Activated T-helper 1 cell treated with anti-CD3 and anti-CD28 coated beads, Interleukin-12 subunit alpha, Interleukin-12 subunit beta, Interleukin-2, Interleukin-4 antibody, amounts not matched to agents 30 ng/mL and 10 ng/mL and 1 ng/mL, durations not matched to agents 14 hours and 24 hours and 36 hours (primary cell): ENCODE data around the gene VDAC1. TPM values are rescaled to one million over a fixed set of nuclear protein-coding genes. Genes with fewer than 3 reads are reported as not detected.
"Not testable (repeated sequence)": the region's sequence is repeated elsewhere in the genome, so short reads cannot be mapped to it uniquely, and the experiment has no call there.

ENCODE experiments used
- DNase-seq: peaks from one replicate; pipeline ENCODE4 v3.0.0; 2021; ENCODE audit warnings: low spot score
- H3K27ac Mint-ChIP-seq: one replicate; pipeline ENCODE4 v1.8.0; 2021; ENCODE audit warnings: mild to moderate bottlenecking, mixed read lengths
- H3K27me3 Mint-ChIP-seq: one replicate; pipeline ENCODE4 v1.8.0; 2022; ENCODE audit warnings: mild to moderate bottlenecking, moderate library complexity, mixed read lengths; ENCODE audit not compliant: insufficient read depth
- H3K36me3 Mint-ChIP-seq: one replicate; pipeline ENCODE4 v1.8.0; 2021; ENCODE audit warnings: low read depth, mixed read lengths
- H3K4me1 Mint-ChIP-seq: one replicate; pipeline ENCODE4 v1.8.0; 2021; ENCODE audit warnings: low read depth, mixed read lengths
- H3K4me3 Mint-ChIP-seq: one replicate; pipeline ENCODE4 v1.8.0; 2021; ENCODE audit warnings: mild to moderate bottlenecking, moderate library complexity, mixed read lengths
- H3K9me3 Mint-ChIP-seq: one replicate; pipeline ENCODE4 v1.8.0; 2021; ENCODE audit warnings: mixed read lengths
- intact Hi-C: fragments of 100-400 bp; cut with micrococcal nuclease; formaldehyde crosslinking; loops from one replicate; pipeline ENCODE4 v1.15.1; 2024
- total RNA-seq: library from RNA; stranded (reverse); gene quantifications from 2 replicates; pipeline ENCODE4 v1.2.3, GENCODE V29; 2022

Gene VDAC1
- total RNA-seq, 1 donor from 2014 or later = 440 TPM

GRCh38 chr5:134037160-134037559 lies 32.4 kb upstream of the VDAC1 start:
- no peak overlapping the region for H3K27ac Mint-ChIP-seq
- intact Hi-C loops = no loop called here
- H3K36me3 Mint-ChIP-seq = no peaks in the 10 kb centered on the region
- H3K9me3 Mint-ChIP-seq = no peaks in the 10 kb centered on the region
- H3K4me3 Mint-ChIP-seq = no peak overlapping the region
- peaks cover 10% of the 10 kb centered on the region for H3K27me3 Mint-ChIP-seq
- peaks cover 13% of the 10 kb centered on the region for H3K4me1 Mint-ChIP-seq
- DNase-seq = no peak

- no peak overlapping the region for H3K27ac Mint-ChIP-seq
- no peaks in the 10 kb centered on the region for H3K36me3 Mint-ChIP-seq
- intact Hi-C loops = no loop called here
Measured at GRCh38 chr5:134034326-134034725, 29.6 kb upstream of the VDAC1 start.

DNA sequence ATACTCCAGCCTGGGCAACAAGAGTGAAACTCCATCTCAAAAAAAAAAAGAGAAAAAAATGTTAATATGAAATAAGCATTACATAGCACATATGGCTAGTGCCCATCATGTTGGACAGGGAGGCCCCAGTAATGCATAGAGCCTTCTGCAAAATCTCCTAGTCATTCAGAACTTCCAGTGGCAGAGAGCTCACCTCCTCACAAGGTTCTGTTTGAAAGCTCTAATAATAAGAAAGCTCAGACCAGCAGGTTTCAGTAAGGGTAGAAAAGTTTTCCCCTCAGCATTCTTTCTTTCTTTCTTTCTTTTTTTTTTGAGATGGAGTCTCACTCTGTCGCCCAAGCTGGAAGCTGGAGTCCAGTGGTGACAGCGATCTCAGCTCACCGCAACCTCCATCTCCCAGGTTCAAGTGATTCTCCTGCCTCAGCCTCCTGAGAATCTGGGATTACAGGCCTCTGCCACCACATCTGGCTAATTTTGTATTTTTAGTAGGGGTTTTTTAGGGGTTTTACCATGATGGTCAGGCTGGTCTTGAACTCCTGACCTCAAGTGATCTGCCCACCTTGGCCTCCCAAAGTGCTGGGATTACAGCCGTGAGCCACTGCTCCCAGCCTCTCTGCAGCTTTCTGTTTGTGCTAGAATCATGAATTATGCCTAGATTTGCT lies 25.7 kb upstream of the VDAC1 start:
- intact Hi-C loops, DNase-seq: not testable (repeated sequence)

More at GRCh38 chr5:134034326-134034725, 29.6 kb upstream of the VDAC1 start:
- no peak for DNase-seq
- H3K9me3 Mint-ChIP-seq = no peaks in the 10 kb centered on the region
- peaks cover 6% of the 10 kb centered on the region for H3K27me3 Mint-ChIP-seq
- H3K4me1 Mint-ChIP-seq = peaks cover 2% of the 10 kb centered on the region
- no peak overlapping the region for H3K4me3 Mint-ChIP-seq

DNA sequence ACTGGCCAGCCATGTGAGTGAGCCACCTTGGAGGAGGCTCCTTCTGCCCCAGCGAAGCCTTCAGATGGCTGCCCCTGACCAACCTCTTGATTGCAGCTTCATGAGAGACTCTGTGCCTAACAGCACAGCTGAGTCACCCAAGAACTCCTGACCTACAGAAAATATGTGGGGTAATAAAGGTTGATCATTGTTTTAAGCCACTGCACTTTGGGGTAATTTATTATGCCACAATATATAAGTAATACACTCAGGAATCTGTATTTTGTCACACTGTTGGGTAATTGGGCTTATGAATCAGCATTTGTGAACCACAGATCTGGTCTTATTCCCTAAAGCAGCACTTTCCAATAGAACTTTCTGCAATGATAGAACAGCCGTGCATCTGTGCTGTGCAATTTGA lies 24.4 kb upstream of the VDAC1 start:
- no peaks in the 10 kb centered on the region for H3K4me1 Mint-ChIP-seq
- H3K4me3 Mint-ChIP-seq = no peak overlapping the region
- H3K9me3 Mint-ChIP-seq = no peaks in the 10 kb centered on the region
- intact Hi-C loops = no loop called here
- no peak overlapping the region for H3K27ac Mint-ChIP-seq
- H3K36me3 Mint-ChIP-seq = no peaks in the 10 kb centered on the region
- H3K27me3 Mint-ChIP-seq = peaks cover 14% of the 10 kb centered on the region
- DNase-seq = no peak

More for the DNA sequence above, 25.7 kb upstream of the VDAC1 start:
- not testable (repeated sequence) for H3K9me3 Mint-ChIP-seq, H3K4me3 Mint-ChIP-seq, H3K27ac Mint-ChIP-seq, H3K4me1 Mint-ChIP-seq, H3K36me3 Mint-ChIP-seq
- H3K27me3 Mint-ChIP-seq = peaks cover 18% of the 10 kb centered on the region

DNA sequence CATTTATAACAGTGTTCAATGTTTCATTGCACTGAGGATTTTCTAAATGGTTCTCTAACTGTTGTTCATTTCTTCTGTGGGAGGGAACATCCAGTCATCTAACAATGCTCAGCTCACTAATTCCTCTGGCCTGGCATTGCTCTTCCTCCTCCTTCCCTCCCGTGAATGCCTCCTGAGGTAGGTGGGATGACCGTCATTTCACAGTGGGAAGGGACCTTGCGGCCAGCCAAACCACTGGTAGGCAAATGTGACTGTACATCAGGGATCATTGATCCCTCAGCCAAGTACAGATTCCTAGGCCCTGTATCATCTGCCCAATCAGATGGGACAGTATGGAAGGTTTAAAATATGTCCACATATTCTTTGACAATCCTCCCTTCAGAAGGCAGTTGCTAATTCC lies 23.7 kb upstream of the VDAC1 start:
- peaks cover 14% of the 10 kb centered on the region for H3K27me3 Mint-ChIP-seq
- H3K4me3 Mint-ChIP-seq = no peak overlapping the region
- H3K9me3 Mint-ChIP-seq = no peaks in the 10 kb centered on the region
- no peak for DNase-seq
- H3K36me3 Mint-ChIP-seq = no peaks in the 10 kb centered on the region
- no peak overlapping the region for H3K27ac Mint-ChIP-seq
- intact Hi-C loops = no loop called here
- H3K4me1 Mint-ChIP-seq = no peaks in the 10 kb centered on the region

GRCh38 chr5:134027288-134027615 lies 22.5 kb upstream of the VDAC1 start:
- Mint-ChIP-seq H3K27me3 (peaks cover 14% of the 10 kb centered on the region), H3K36me3 (no peaks in the 10 kb centered on the region), H3K9me3 (no peaks in the 10 kb centered on the region), H3K4me3 (no peak overlapping the region), H3K4me1 (no peaks in the 10 kb centered on the region), H3K27ac (no peak overlapping the region)
- DNase-seq = no peak
- intact Hi-C loops = no loop called here

GRCh38 chr5:134026521-134027287 lies 21.9 kb upstream of the VDAC1 start:
- no peaks in the 10 kb centered on the region for H3K36me3 Mint-ChIP-seq
- peak; percentile 27 for DNase-seq

GRCh38 chr5:134025786-134026185 lies 21.0 kb upstream of the VDAC1 start:
- Mint-ChIP-seq H3K27ac (no peak overlapping the region), H3K9me3 (no peaks in the 10 kb centered on the region), H3K27me3 (peaks cover 12% of the 10 kb centered on the region), H3K36me3 (no peaks in the 10 kb centered on the region), H3K4me1 (no peaks in the 10 kb centered on the region), H3K4me3 (no peak overlapping the region)
- intact Hi-C loops = loop anchor here (1.0 kb wide), 1 partner anchor 121 kb away; no protein-coding TSS in a partner anchor
- no peak for DNase-seq

More at GRCh38 chr5:134026521-134027287, 21.9 kb upstream of the VDAC1 start:
- Mint-ChIP-seq H3K27ac (no peak overlapping the region), H3K4me1 (no peaks in the 10 kb centered on the region), H3K9me3 (no peaks in the 10 kb centered on the region), H3K27me3 (peaks cover 12% of the 10 kb centered on the region), H3K4me3 (no peak overlapping the region)
- intact Hi-C loops = loop anchor here (1.0 kb wide), 1 partner anchor 120 kb away; no protein-coding TSS in a partner anchor

DNA sequence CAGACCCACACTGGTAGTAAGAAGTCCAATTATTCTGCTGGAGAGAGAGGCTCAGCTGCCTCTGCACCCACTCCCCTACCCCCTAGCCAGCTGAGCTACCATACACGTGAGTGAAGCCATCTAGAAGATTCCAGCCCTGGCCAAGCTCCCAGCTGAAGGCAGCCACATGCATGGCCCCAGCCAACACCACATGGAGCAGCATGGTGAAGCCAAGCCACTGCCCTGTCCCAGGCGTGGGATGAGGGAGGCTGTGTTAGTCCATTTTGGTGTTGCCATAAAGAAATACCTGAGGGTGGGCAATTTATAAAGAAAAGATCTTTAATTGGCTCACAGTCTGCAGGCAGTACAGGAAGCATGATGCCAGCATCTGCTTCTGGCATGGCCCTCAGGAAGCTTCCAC lies 20.0 kb upstream of the VDAC1 start:
- Mint-ChIP-seq H3K36me3 (no peaks in the 10 kb centered on the region), H3K4me1 (no peaks in the 10 kb centered on the region), H3K27ac (no peak overlapping the region), H3K9me3 (no peaks in the 10 kb centered on the region), H3K4me3 (no peak overlapping the region), H3K27me3 (peaks cover 16% of the 10 kb centered on the region)
- intact Hi-C loops = no loop called here
- DNase-seq = no peak

GRCh38 chr5:134022333-134022732 lies 17.6 kb upstream of the VDAC1 start:
- no peak overlapping the region for H3K27ac Mint-ChIP-seq
- DNase-seq = no peak
- intact Hi-C loops = no loop called here

DNA sequence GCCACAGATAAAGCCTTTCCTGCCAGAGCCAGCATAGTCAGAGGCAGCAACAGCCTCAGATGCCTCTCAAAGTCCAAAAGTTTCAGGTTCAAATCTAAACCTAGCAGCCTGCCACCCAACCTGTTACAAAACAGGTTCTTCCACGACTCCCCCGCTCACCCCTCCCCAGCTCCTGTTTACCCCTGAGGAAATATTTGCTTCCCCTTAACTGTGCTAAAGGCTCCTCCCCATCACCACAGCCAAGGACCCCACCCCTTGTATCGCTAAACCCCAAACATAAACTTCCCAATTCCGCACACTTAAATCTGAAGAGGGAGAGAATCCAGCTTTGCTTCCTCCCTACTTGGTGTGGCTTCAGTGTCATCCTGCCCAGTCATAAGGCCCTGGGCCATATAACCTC lies 15.4 kb upstream of the VDAC1 start:
- no peak overlapping the region for H3K27ac Mint-ChIP-seq
- no peaks in the 10 kb centered on the region for H3K4me1 Mint-ChIP-seq
- H3K9me3 Mint-ChIP-seq = no peaks in the 10 kb centered on the region
- no peaks in the 10 kb centered on the region for H3K36me3 Mint-ChIP-seq
- intact Hi-C loops = no loop called here
- no peak for DNase-seq
- no peak overlapping the region for H3K4me3 Mint-ChIP-seq
- peaks cover 4% of the 10 kb centered on the region for H3K27me3 Mint-ChIP-seq

More at GRCh38 chr5:134022333-134022732, 17.6 kb upstream of the VDAC1 start:
- no peaks in the 10 kb centered on the region for H3K36me3 Mint-ChIP-seq
- H3K27me3 Mint-ChIP-seq = peaks cover 15% of the 10 kb centered on the region
- no peak overlapping the region for H3K4me3 Mint-ChIP-seq
- H3K9me3 Mint-ChIP-seq = no peaks in the 10 kb centered on the region
- H3K4me1 Mint-ChIP-seq = no peaks in the 10 kb centered on the region

DNA sequence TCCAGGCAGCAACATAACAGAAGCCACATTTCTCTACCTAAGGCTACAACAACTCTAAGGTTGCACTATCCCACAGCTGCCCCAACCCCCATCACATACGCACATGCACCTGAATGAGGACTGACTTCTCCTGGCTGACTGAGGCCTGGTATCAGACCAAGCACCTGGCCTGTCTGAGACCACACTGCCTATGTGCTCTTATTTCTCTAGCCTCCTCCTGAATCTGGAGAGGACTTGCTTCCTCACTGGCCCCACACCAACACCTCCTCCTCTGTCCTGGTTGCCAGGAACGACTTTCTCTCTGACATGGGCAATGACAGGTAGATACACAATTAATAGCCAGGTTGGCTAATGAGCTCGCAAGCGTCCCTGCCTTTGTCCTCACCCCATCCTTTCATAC lies 14.9 kb upstream of the VDAC1 start:
- DNase-seq = no peak
- H3K36me3 Mint-ChIP-seq = no peaks in the 10 kb centered on the region
- intact Hi-C loops = no loop called here
- peaks cover 4% of the 10 kb centered on the region for H3K27me3 Mint-ChIP-seq
- no peaks in the 10 kb centered on the region for H3K4me1 Mint-ChIP-seq
- H3K9me3 Mint-ChIP-seq = no peaks in the 10 kb centered on the region
- no peak overlapping the region for H3K27ac Mint-ChIP-seq
- no peak overlapping the region for H3K4me3 Mint-ChIP-seq

- H3K9me3 Mint-ChIP-seq = no peaks in the 10 kb centered on the region
- peaks cover 4% of the 10 kb centered on the region for H3K27me3 Mint-ChIP-seq
- intact Hi-C loops = no loop called here
- no peak overlapping the region for H3K4me3 Mint-ChIP-seq
- no peaks in the 10 kb centered on the region for H3K36me3 Mint-ChIP-seq
- H3K27ac Mint-ChIP-seq = no peak overlapping the region
- H3K4me1 Mint-ChIP-seq = no peaks in the 10 kb centered on the region
- no peak for DNase-seq
Measured at GRCh38 chr5:134018986-134019316, 14.2 kb upstream of the VDAC1 start.
